Measurements from ENCODE around the gene DMWD. TPM values are rescaled to one million over a fixed set of nuclear protein-coding genes. Genes with fewer than 3 reads are reported as not detected.

The DMWD gene
- total and polyA plus RNA-seq, 2 donors (not counting 1 experiment from before 2014, with no cell fraction given), result 25.1 to 86.4 TPM

GRCh38 chr19:45823182-45823581 lies 30.5 kb upstream of the DMWD start:
- POLR2A ChIA-PET, result no interaction called here

GRCh38 chr19:45822716-45823115 lies 30.1 kb upstream of the DMWD start:
- Mint-ChIP-seq H3K27ac (no peak overlapping the region), H3K27me3 (no peaks in the 10 kb centered on the region), H3K4me3 (no peak overlapping the region), H3K4me1 (no peaks in the 10 kb centered on the region), H3K9me3 (ENCODE audit: insufficient read depth) (no peaks in the 10 kb centered on the region)
- ATAC-seq (ENCODE audit: low read depth), result no peak
- Histone ChIP-seq H3K9me3 (ENCODE audit: control extremely low read depth in 1 of 3, control insufficient read depth in 2 of 3, insufficient read depth in 1 of 3, low read length in 2 of 3) (no peaks in the 10 kb centered on the region), H3K27ac (ENCODE audit: low read length in 2 of 2) (no peak overlapping the region), H3K9ac (ENCODE audit: low read length) (no peak overlapping the region), H3K79me2 (ENCODE audit: control insufficient read depth, insufficient read depth, low read length) (no peaks in the 10 kb centered on the region), H3K4me2 (replicated peaks; ENCODE audit: low read depth, low read length, poor library complexity, severe bottlenecking) (no peak overlapping the region), H3K4me1 (ENCODE audit: control insufficient read depth in 2 of 2, insufficient read depth in 2 of 2, low read length in 2 of 2) (no peaks in the 10 kb centered on the region), H2AFZ (ENCODE audit: insufficient read depth, low read depth, low read length, poor library complexity, severe bottlenecking) (no peak overlapping the region), H3K36me3 (replicated peaks in 1 of 2; ENCODE audit: control extremely low read depth in 1 of 2, control insufficient read depth in 1 of 2, extremely low read depth in 1 of 2, insufficient read depth in 2 of 2, low read length in 1 of 2) (peaks cover 0 to 60% of the 10 kb centered on the region in 2 experiments), H4K20me1 (ENCODE audit: control insufficient read depth, insufficient read depth, low read length, poor library complexity, severe bottlenecking) (peaks cover 2% of the 10 kb centered on the region), H3K27me3 (replicated peaks in 1 of 4; ENCODE audit: control extremely low read depth in 1 of 4, control insufficient read depth in 3 of 4, insufficient read depth in 4 of 4, low read length in 3 of 4) (no peaks in the 10 kb centered on the region), H3K4me3 (ENCODE audit: control extremely low read depth in 1 of 5, extremely low read depth in 1 of 5, insufficient read depth in 1 of 5, low read depth in 2 of 5, low read length in 4 of 5) (no peak overlapping the region)
- WGBS (ENCODE audit: insufficient coverage), result 100% methylated on average over 1 of the region's 5 CpGs
- intact Hi-C loops (cut with micrococcal nuclease), result no loop called here
- DNase-seq, result no peak
- POLR2A ChIA-PET, result no interaction called here
- TF ChIP-seq EZH2 (IDR thresholded peaks at IDR 0.05; ENCODE audit: borderline replicate concordance, insufficient read depth, low read depth, low read length, poor library complexity, severe bottlenecking), result no peak
- TF ChIP-seq CTCF (IDR thresholded peaks at IDR 0.05), result no peak
- CTCF ChIA-PET, result no interaction called here

More at GRCh38 chr19:45823182-45823581, 30.5 kb upstream of the DMWD start:
- Mint-ChIP-seq H3K4me3 (no peak overlapping the region), H3K4me1 (no peaks in the 10 kb centered on the region), H3K27ac (no peak overlapping the region), H3K27me3 (no peaks in the 10 kb centered on the region), H3K9me3 (ENCODE audit: insufficient read depth) (no peaks in the 10 kb centered on the region)
- Histone ChIP-seq H3K79me2 (ENCODE audit: control insufficient read depth, insufficient read depth, low read length) (no peaks in the 10 kb centered on the region), H3K4me3 (ENCODE audit: control extremely low read depth in 1 of 5, extremely low read depth in 1 of 5, insufficient read depth in 1 of 5, low read depth in 2 of 5, low read length in 4 of 5) (no peak overlapping the region), H3K9me3 (ENCODE audit: control extremely low read depth in 1 of 3, control insufficient read depth in 2 of 3, insufficient read depth in 1 of 3, low read length in 2 of 3) (no peaks in the 10 kb centered on the region), H3K36me3 (replicated peaks in 1 of 2; ENCODE audit: control extremely low read depth in 1 of 2, control insufficient read depth in 1 of 2, extremely low read depth in 1 of 2, insufficient read depth in 2 of 2, low read length in 1 of 2) (peaks cover 0 to 64% of the 10 kb centered on the region in 2 experiments), H3K27me3 (replicated peaks in 1 of 4; ENCODE audit: control extremely low read depth in 1 of 4, control insufficient read depth in 3 of 4, insufficient read depth in 4 of 4, low read length in 3 of 4) (no peaks in the 10 kb centered on the region), H3K4me2 (replicated peaks; ENCODE audit: low read depth, low read length, poor library complexity, severe bottlenecking) (no peak overlapping the region), H3K4me1 (ENCODE audit: control insufficient read depth in 2 of 2, insufficient read depth in 2 of 2, low read length in 2 of 2) (no peaks in the 10 kb centered on the region), H4K20me1 (ENCODE audit: control insufficient read depth, insufficient read depth, low read length, poor library complexity, severe bottlenecking) (no peaks in the 10 kb centered on the region), H3K9ac (ENCODE audit: low read length) (no peak overlapping the region), H3K27ac (ENCODE audit: low read length in 2 of 2) (no peak overlapping the region), H2AFZ (ENCODE audit: insufficient read depth, low read depth, low read length, poor library complexity, severe bottlenecking) (no peak overlapping the region)
- intact Hi-C loops (cut with micrococcal nuclease), result no loop called here
- ATAC-seq (ENCODE audit: low read depth) (no peak), DNase-seq (no peak)
- WGBS (ENCODE audit: insufficient coverage), result 97% methylated on average over 11 of the region's 12 CpGs
- TF ChIP-seq EZH2 (IDR thresholded peaks at IDR 0.05; ENCODE audit: borderline replicate concordance, insufficient read depth, low read depth, low read length, poor library complexity, severe bottlenecking) (no peak), CTCF (IDR thresholded peaks at IDR 0.05) (no peak)
- CTCF ChIA-PET, result no interaction called here
